Fibroblast of villous mesenchyme (primary cell): Measurements from ENCODE around the gene HOXB7. TPM values are rescaled to one million over a fixed set of nuclear protein-coding genes. Genes with fewer than 3 reads are reported as not detected.

Experiments
- DNase-seq: peaks from one replicate; pipeline ENCODE4 v3.0.0-alpha.2; 2010; ENCODE audit warnings: low read depth
- H3K4me3 ChIP-seq: 2 replicates; pipeline ENCODE4 v1.5.1; 2011; ENCODE audit warnings: low read depth, mild to moderate bottlenecking, low read length
- total RNA-seq: library from RNA; depleted of rRNA; stranded (reverse); fragments of >200 nt; gene quantifications from 2 replicates; pipeline ENCODE4 v1.2.3, GENCODE V29; 2012
- TF ChIP-seq, protein P1 (sequence below): IDR thresholded peaks from 2 replicates; pipeline ENCODE4 v1.5.1; 2012; ENCODE audit warnings: low read depth, mild to moderate bottlenecking, low read length; ENCODE audit not compliant: insufficient read depth

Gene HOXB7
- total RNA-seq, 1 donor, result 1.7 TPM

GRCh38 chr17:48586355-48587258 lies 24.2 kb downstream of the HOXB7 start:
- H3K4me3 ChIP-seq, result peak overlapping the region; percentile 75
- TF ChIP-seq, protein P1, sequence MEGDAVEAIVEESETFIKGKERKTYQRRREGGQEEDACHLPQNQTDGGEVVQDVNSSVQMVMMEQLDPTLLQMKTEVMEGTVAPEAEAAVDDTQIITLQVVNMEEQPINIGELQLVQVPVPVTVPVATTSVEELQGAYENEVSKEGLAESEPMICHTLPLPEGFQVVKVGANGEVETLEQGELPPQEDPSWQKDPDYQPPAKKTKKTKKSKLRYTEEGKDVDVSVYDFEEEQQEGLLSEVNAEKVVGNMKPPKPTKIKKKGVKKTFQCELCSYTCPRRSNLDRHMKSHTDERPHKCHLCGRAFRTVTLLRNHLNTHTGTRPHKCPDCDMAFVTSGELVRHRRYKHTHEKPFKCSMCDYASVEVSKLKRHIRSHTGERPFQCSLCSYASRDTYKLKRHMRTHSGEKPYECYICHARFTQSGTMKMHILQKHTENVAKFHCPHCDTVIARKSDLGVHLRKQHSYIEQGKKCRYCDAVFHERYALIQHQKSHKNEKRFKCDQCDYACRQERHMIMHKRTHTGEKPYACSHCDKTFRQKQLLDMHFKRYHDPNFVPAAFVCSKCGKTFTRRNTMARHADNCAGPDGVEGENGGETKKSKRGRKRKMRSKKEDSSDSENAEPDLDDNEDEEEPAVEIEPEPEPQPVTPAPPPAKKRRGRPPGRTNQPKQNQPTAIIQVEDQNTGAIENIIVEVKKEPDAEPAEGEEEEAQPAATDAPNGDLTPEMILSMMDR, result no peak

GRCh38 chr17:48584223-48584741 lies 26.5 kb downstream of the HOXB7 start:
- no peak for DNase-seq

More at GRCh38 chr17:48586355-48587258, 24.2 kb downstream of the HOXB7 start:
- DNase-seq, result no peak

DNA sequence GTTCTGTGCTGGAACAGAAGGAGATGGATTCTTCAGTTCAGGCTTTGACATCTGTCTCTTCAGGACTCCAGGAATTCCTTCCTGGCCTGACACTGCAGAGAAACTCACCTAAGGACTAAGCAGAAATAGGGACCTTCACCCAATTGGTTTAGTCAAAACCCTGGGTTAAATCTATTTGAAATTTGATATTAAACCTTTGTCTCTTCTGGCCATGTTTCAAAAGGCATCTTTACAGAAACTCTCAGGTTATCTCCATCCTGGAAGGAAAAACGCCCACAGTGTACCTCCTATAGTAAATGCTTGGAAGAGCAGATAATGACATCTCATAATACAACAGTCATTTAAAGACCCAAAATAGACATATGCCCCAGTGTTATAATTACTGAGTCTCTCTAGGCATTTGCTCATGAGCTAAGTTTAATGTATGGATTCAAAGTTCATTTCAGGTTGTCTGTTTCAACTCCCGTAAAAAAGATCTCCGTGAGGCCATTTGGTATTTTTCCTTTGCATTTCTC lies 27.1 kb downstream of the HOXB7 start:
- DNase-seq, result no peak
- TF ChIP-seq, protein P1, result no peak
- H3K4me3 ChIP-seq, result no peak overlapping the region

More at GRCh38 chr17:48584223-48584741, 26.5 kb downstream of the HOXB7 start:
- no peak overlapping the region for H3K4me3 ChIP-seq
- TF ChIP-seq, protein P1, result no peak

- TF ChIP-seq, protein P1, result no peak
- H3K4me3 ChIP-seq, result no peak overlapping the region
- DNase-seq, result no peak
Measured at GRCh38 chr17:48582750-48583069, 28.1 kb downstream of the HOXB7 start.

DNA sequence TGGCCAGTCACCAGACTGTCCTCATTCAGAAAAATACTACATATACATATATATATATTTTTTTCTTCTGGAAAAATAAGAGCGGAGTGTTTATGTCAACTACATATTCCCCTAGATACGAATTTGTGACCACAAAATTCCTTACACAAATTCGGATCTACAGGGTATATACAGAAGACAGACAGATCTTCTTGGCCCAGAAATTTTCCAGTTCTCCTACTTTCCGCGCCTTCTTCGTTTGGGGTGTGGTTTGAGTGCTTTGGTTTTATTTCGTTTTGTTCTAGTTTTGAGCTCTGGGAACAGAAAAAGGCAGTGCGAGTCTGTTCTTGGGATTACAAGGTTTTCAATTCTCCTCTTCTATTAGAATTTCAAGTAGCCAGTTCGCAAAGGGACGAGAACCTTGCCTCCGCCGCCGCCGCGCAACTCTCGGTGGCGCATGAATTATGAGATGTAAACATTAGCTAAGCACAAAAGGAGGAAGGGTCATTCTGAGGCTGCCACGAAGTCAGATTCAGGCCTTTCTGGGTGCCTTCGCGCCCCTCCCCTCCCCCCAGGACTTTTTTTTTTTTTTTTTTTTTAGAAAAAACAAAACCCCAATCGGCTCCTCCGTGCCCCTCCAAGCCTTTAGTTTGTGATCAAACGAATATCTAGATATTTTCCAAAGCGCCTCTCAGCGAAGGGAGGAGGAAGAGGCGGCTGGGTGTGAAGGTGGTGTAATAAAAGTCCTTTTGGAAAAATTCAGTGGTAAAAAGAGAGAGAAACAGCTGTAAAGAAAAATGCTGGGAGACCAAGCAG lies 30.9 kb downstream of the HOXB7 start:
- TF ChIP-seq, protein P1, result no peak
- no peak overlapping the region for H3K4me3 ChIP-seq
- DNase-seq, result peak; percentile 22

GRCh38 chr17:48579471-48579759 lies 31.4 kb downstream of the HOXB7 start:
- no peak overlapping the region for H3K4me3 ChIP-seq
- TF ChIP-seq, protein P1, result no peak
- DNase-seq, result no peak
